CD8-positive, alpha-beta memory T cell (primary cell): ENCODE results near the gene ZNRF3. TPM values are rescaled to one million over a fixed set of nuclear protein-coding genes. Genes with fewer than 3 reads are reported as not detected.

ENCODE experiments used
- CTCF ChIA-PET: fragments of 350-600 bp; sonication (Branson Sonifier 250); formaldehyde crosslinking; loops from one replicate; lab custom pipeline; 2021; ENCODE audit warnings: antibody characterized with exemption; lab: Charles Lee
- POLR2A ChIA-PET: fragments of 350-600 bp; sonication (Branson Sonifier 250); formaldehyde crosslinking; loops from one replicate; lab custom pipeline; 2021; ENCODE audit warnings: antibody characterized with exemption; lab: Charles Lee
- DNase-seq, 5 donors: peaks; one replicate each; pipeline versions ENCODE4 v3.0.0 to v3.0.0-alpha.2; 2020 to 2022; ENCODE audit warnings: mixed read lengths in 1 of 5
- H3K27ac ChIP-seq: one replicate; pipeline ENCODE4 v1.7.0; 2013; ENCODE audit warnings: low read depth, mild to moderate bottlenecking, low read length, moderate library complexity
- H3K27me3 ChIP-seq: 2 replicates; pipeline ENCODE4 v1.7.0; 2013; ENCODE audit warnings: low read length, mild to moderate bottlenecking; ENCODE audit not compliant: insufficient read depth, poor library complexity, severe bottlenecking
- H3K36me3 ChIP-seq: 2 replicates; pipeline ENCODE4 v1.7.0; 2013; ENCODE audit warnings: mild to moderate bottlenecking, low read length, moderate library complexity; ENCODE audit not compliant: insufficient read depth
- H3K4me1 ChIP-seq: 2 replicates; pipeline ENCODE4 v1.7.0; 2013; ENCODE audit warnings: mild to moderate bottlenecking, low read length, moderate library complexity; ENCODE audit not compliant: insufficient read depth
- H3K4me3 ChIP-seq: 2 replicates; pipeline ENCODE4 v1.7.0; 2013; ENCODE audit warnings: mild to moderate bottlenecking, low read length
- H3K9me3 ChIP-seq: 2 replicates; pipeline ENCODE4 v1.7.0; 2013; ENCODE audit warnings: mild to moderate bottlenecking, low read length
- H3K27ac Mint-ChIP-seq, 8 donors: one replicate each; pipeline ENCODE4 v1.8.0; 2020 to 2021; ENCODE audit warnings: mixed read lengths in 8 of 8, mild to moderate bottlenecking in 6 of 8, inconsistent platforms in 3 of 8, moderate library complexity in 3 of 8
- H3K27me3 Mint-ChIP-seq, 2 donors: one replicate each; pipeline ENCODE4 v1.8.0; 2020 to 2021; ENCODE audit warnings: mixed read lengths in 2 of 2, mild to moderate bottlenecking in 1 of 2, moderate library complexity in 1 of 2
- H3K36me3 Mint-ChIP-seq, 3 donors: one replicate each; pipeline ENCODE4 v1.8.0; 2020 to 2021; ENCODE audit warnings: mixed read lengths in 3 of 3, inconsistent platforms in 1 of 3, mild to moderate bottlenecking in 1 of 3
- H3K4me1 Mint-ChIP-seq, 3 donors: one replicate each; pipeline ENCODE4 v1.8.0; 2020 to 2021; ENCODE audit warnings: mixed read lengths in 3 of 3, inconsistent platforms in 1 of 3, mild to moderate bottlenecking in 1 of 3
- H3K4me3 Mint-ChIP-seq, 7 donors: one replicate each; pipeline ENCODE4 v1.8.0; 2020 to 2021; ENCODE audit warnings: mixed read lengths in 7 of 7, mild to moderate bottlenecking in 6 of 7, moderate library complexity in 4 of 7, inconsistent platforms in 2 of 7
- H3K9me3 Mint-ChIP-seq, 5 donors: one replicate each; pipeline ENCODE4 v1.8.0; 2020 to 2022; ENCODE audit warnings: mixed read lengths in 5 of 5, mild to moderate bottlenecking in 3 of 5, moderate library complexity in 2 of 5, inconsistent platforms in 1 of 5
- polyA plus RNA-seq: library from polyadenylated mRNA; unstranded; fragments of 300-500 nt; fragmentation: Illumina TruSeq; gene quantifications from one replicate; pipeline ENCODE4 v1.2.3, GENCODE V29; 2021
- total RNA-seq, 2 experiments: library from RNA; stranded (reverse); gene quantifications; one replicate each; pipeline ENCODE4 v1.2.3, GENCODE V29; 2021

Gene ZNRF3
- total and polyA plus RNA-seq, 3 experiments from 2014 or later: 0.35 to 1.2 (median 1.0) TPM

DNA sequence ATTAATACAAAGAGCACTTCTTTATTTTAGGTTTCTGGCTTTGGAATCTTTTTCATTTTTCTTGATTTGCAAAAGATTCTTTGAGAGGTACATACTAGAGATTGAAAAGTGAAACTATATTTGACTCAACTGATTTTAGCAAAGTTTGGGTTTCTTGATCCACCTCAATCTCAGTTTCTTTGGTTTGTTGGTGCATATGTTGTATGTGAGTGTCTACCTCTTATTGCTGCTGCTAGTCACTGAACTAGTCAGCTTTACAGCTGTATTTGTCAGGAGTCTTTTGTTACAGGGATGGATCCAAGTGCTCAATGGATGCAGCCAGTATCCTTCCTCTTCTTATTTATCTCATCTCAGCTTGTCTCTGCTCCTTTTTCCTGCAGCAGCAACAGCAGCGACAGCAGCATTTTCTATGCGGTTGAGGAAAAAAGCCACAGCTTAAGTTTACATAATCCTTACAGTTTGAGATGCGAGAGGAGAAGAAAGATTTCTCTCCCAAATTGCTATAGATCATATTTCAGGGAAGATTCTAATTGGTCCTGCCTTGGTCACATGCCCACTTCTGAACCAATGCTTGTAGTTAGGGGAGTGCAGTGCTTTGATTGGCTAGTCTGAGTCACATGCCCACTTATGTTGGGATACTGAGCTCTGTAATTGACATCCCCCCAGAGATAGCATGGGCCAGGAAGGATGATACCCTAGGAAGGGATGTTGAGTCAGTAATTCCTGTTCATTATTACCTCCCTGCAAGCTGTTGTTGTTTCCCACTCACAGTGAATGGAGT lies 10.0 kb upstream of the ZNRF3 start:
- no peaks in the 10 kb centered on the region for H3K9me3 ChIP-seq
- Mint-ChIP-seq H3K4me1 (peaks cover 0 to 10% (median 8%) of the 10 kb centered on the region in 3 donors), H3K27me3 (no peaks in the 10 kb centered on the region), H3K36me3 (no peaks in the 10 kb centered on the region), H3K27ac (peak overlapping the region in 2 of 8 donors; percentile 37 to 45), H3K9me3 (no peaks in the 10 kb centered on the region), H3K4me3 (no peak overlapping the region)
- no peak overlapping the region for H3K4me3 ChIP-seq
- H3K27ac ChIP-seq: no peak overlapping the region
- DNase-seq: no peak
- POLR2A ChIA-PET: no interaction called here
- no peaks in the 10 kb centered on the region for H3K27me3 ChIP-seq
- H3K4me1 ChIP-seq: no peaks in the 10 kb centered on the region
- CTCF ChIA-PET: no interaction called here
- no peaks in the 10 kb centered on the region for H3K36me3 ChIP-seq

- H3K4me3 Mint-ChIP-seq: no peak overlapping the region
- H3K9me3 ChIP-seq: no peaks in the 10 kb centered on the region
- no peak overlapping the region for H3K27ac Mint-ChIP-seq
- ChIA-PET POLR2A (no interaction called here), CTCF (no interaction called here)
- H3K27me3 Mint-ChIP-seq: no peaks in the 10 kb centered on the region
- H3K27me3 ChIP-seq: no peaks in the 10 kb centered on the region
- no peak for DNase-seq
- no peaks in the 10 kb centered on the region for H3K4me1 ChIP-seq
- H3K27ac ChIP-seq: no peak overlapping the region
- H3K4me1 Mint-ChIP-seq: peaks cover 0 to 10% (median 8%) of the 10 kb centered on the region in 3 donors
- no peaks in the 10 kb centered on the region for H3K36me3 ChIP-seq
- no peaks in the 10 kb centered on the region for H3K9me3 Mint-ChIP-seq
- no peaks in the 10 kb centered on the region for H3K36me3 Mint-ChIP-seq
- no peak overlapping the region for H3K4me3 ChIP-seq
These were observed 9.3 kb upstream of the ZNRF3 start for GRCh38 chr22:28874061-28874460.

GRCh38 chr22:28874811-28875320 lies 8.5 kb upstream of the ZNRF3 start:
- H3K4me1 ChIP-seq: no peaks in the 10 kb centered on the region
- no peaks in the 10 kb centered on the region for H3K36me3 Mint-ChIP-seq
- H3K27me3 ChIP-seq: no peaks in the 10 kb centered on the region
- no peaks in the 10 kb centered on the region for H3K27me3 Mint-ChIP-seq
- ChIA-PET CTCF (no interaction called here), POLR2A (no interaction called here)
- H3K9me3 ChIP-seq: no peaks in the 10 kb centered on the region
- H3K4me3 ChIP-seq: no peak overlapping the region
- no peak overlapping the region for H3K27ac ChIP-seq
- no peaks in the 10 kb centered on the region for H3K36me3 ChIP-seq
- H3K4me1 Mint-ChIP-seq: peaks cover 2 to 14% (median 10%) of the 10 kb centered on the region in 3 donors
- no peak overlapping the region for H3K4me3 Mint-ChIP-seq
- H3K9me3 Mint-ChIP-seq: no peaks in the 10 kb centered on the region
- DNase-seq: no peak
- H3K27ac Mint-ChIP-seq: no peak overlapping the region

GRCh38 chr22:28882545-28882877 lies 861 bp upstream of the ZNRF3 start:
- Mint-ChIP-seq H3K36me3 (peaks cover 0 to 1% (median 1%) of the 10 kb centered on the region in 3 donors), H3K9me3 (no peaks in the 10 kb centered on the region), H3K27me3 (peaks cover 7 to 21% of the 10 kb centered on the region in 2 donors), H3K4me1 (peaks cover 22 to 33% (median 24%) of the 10 kb centered on the region in 3 donors), H3K27ac (peak overlapping the region; percentile 25 to 90 (median 68)), H3K4me3 (peak overlapping the region; percentile 83 to 95 (median 88))
- no peaks in the 10 kb centered on the region for H3K9me3 ChIP-seq
- ChIA-PET CTCF (no interaction called here), POLR2A (interaction anchor here (2.0 kb wide), 1 partner anchor 82 kb away, joined by 10 read pairs; the partner anchor contains the start of gene XBP1)
- no peaks in the 10 kb centered on the region for H3K36me3 ChIP-seq
- no peak for DNase-seq
- peak overlapping the region; percentile 89 for H3K4me3 ChIP-seq
- no peak overlapping the region for H3K27ac ChIP-seq
- H3K4me1 ChIP-seq: peaks cover 16% of the 10 kb centered on the region
- peaks cover 10% of the 10 kb centered on the region for H3K27me3 ChIP-seq

- no peak overlapping the region for H3K27ac ChIP-seq
- Mint-ChIP-seq H3K4me3 (peak overlapping the region in 4 of 7 donors; percentile 83 to 95 (median 87)), H3K27me3 (peaks cover 7 to 24% of the 10 kb centered on the region in 2 donors), H3K27ac (no peak overlapping the region), H3K36me3 (peaks cover 0 to 1% (median 1%) of the 10 kb centered on the region in 3 donors), H3K4me1 (peaks cover 22 to 33% (median 24%) of the 10 kb centered on the region in 3 donors), H3K9me3 (no peaks in the 10 kb centered on the region)
- ChIA-PET POLR2A (interaction anchor here (2.0 kb wide), 1 partner anchor 84 kb away, joined by 10 read pairs; the partner anchor contains the start of gene XBP1), CTCF (no interaction called here)
- peaks cover 16% of the 10 kb centered on the region for H3K4me1 ChIP-seq
- H3K9me3 ChIP-seq: no peaks in the 10 kb centered on the region
- no peak overlapping the region for H3K4me3 ChIP-seq
- DNase-seq: no peak
- H3K27me3 ChIP-seq: peaks cover 10% of the 10 kb centered on the region
- H3K36me3 ChIP-seq: no peaks in the 10 kb centered on the region
These were observed 215 bp downstream of the ZNRF3 start for GRCh38 chr22:28883657-28883916.

DNA sequence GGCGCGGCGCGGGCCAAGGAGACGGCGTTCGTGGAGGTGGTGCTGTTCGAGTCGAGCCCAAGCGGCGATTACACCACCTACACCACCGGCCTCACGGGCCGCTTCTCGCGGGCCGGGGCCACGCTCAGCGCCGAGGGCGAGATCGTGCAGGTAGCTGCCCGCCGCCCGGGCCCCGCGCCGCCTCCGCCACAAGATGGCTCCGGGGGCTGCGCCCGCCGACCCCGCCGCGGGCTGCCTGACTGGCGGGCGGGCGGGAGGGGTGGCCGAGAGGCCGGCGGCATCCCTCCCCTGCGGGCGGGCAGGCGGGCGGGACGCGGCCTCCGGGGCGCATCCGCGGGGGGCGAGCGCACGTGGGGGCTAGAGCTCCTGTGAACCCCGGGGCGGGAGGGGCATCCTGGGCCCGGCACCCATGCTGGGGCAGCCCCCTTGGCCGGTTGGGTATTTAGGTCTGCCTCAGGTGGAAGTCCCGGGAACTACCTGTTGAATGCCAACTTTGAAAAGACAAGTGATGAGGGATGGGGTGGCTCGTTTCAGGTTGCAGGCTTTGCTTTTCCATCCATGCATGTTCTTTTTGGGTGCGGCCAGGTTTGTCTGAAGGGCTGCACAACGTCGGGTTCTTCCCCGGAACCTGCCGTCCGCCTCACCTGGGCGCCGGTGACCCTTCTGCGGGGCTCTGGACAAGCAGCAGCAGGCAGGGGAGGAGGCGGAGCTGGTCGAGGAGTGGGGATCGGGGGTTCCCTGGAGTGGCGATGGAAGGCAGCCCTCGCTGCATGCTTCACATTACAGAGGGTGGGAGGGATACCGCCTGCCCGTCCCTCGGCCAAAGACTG lies 760 bp downstream of the ZNRF3 start:
- peak overlapping the region in 4 of 8 donors; percentile 51 to 68 (median 59) for H3K27ac Mint-ChIP-seq
- H3K36me3 Mint-ChIP-seq: peaks cover 0 to 1% (median 1%) of the 10 kb centered on the region in 3 donors
- Histone ChIP-seq H3K27ac (no peak overlapping the region), H3K27me3 (peaks cover 10% of the 10 kb centered on the region), H3K9me3 (no peaks in the 10 kb centered on the region), H3K4me1 (peaks cover 16% of the 10 kb centered on the region), H3K4me3 (no peak overlapping the region), H3K36me3 (no peaks in the 10 kb centered on the region)
- H3K27me3 Mint-ChIP-seq: peaks cover 7 to 25% of the 10 kb centered on the region in 2 donors
- peaks cover 22 to 33% (median 24%) of the 10 kb centered on the region in 3 donors for H3K4me1 Mint-ChIP-seq
- ChIA-PET POLR2A (interaction anchor here (0.5 to 2.0 kb wide), 2 partner anchors 16 to 84 kb away, joined by 4 to 10 read pairs; partner anchors contain the start of gene XBP1), CTCF (no interaction called here)
- H3K4me3 Mint-ChIP-seq: peak overlapping the region; percentile 67 to 88 (median 78)
- peak; percentile 16 to 71 (median 28) for DNase-seq
- no peaks in the 10 kb centered on the region for H3K9me3 Mint-ChIP-seq

DNA sequence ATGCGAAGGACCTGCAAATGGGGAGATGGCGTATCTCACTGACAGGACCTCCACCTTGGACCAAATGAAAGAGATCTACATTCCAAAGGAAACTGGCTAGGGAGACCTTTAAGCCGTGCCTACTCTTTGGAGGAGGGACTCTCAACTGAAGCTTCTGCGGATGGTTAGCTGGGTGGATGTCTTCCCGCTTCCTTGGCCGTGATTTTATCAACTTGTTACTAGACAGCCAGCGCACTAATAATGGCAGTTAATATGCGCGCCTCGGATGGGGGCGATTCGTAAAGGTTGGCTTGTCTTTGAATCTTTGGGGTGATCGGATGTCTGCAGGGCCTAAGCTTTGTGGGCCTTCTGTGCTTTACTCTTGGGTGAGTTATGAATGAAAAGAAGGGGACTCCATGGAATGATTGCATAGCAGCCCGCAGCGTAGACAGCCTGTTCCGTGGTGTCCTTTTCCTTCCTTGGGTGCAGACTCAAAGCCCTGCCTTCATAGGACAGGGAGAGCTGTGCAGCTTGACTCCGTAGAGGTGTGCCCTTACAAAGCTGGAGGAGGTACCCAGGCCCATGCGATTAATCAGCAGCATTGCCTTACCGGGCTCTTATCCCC lies 1.5 kb downstream of the ZNRF3 start:
- peaks cover 7 to 29% of the 10 kb centered on the region in 2 donors for H3K27me3 Mint-ChIP-seq
- no peak overlapping the region for H3K4me3 ChIP-seq

More for the DNA sequence above, 1.5 kb downstream of the ZNRF3 start:
- no peak for DNase-seq
- ChIA-PET POLR2A (interaction anchor here (0.5 to 0.6 kb wide), 2 partner anchors 16 to 77 kb away, joined by 3 to 4 read pairs; no protein-coding TSS in a partner anchor), CTCF (no interaction called here)
- H3K27ac ChIP-seq: no peak overlapping the region
- peaks cover 16% of the 10 kb centered on the region for H3K4me1 ChIP-seq
- peaks cover 20 to 29% (median 22%) of the 10 kb centered on the region in 3 donors for H3K4me1 Mint-ChIP-seq
- peaks cover 10% of the 10 kb centered on the region for H3K27me3 ChIP-seq
- H3K9me3 Mint-ChIP-seq: no peaks in the 10 kb centered on the region
- no peaks in the 10 kb centered on the region for H3K9me3 ChIP-seq
- H3K36me3 ChIP-seq: no peaks in the 10 kb centered on the region
- H3K4me3 Mint-ChIP-seq: peak overlapping the region; percentile 67 to 88 (median 78)
- H3K36me3 Mint-ChIP-seq: peaks cover 0 to 1% (median 1%) of the 10 kb centered on the region in 3 donors
- H3K27ac Mint-ChIP-seq: peak overlapping the region in 4 of 8 donors; percentile 4 to 68 (median 38)
